IMR-90 (cell line): Measurements from ENCODE around the gene PDLIM4.

Experiments
- FOS ChIP-seq: fragments of 150-350 bp; IDR thresholded peaks from 2 replicates; pipeline ENCODE4 v1.6.1; 2016; ENCODE audit warnings: low read depth, low read length
- MAFK ChIP-seq: IDR thresholded peaks from 2 replicates; pipeline ENCODE4 v1.6.1; 2012; ENCODE audit warnings: low read depth, low read length, improper control_type of control experiment
- POLR2A ChIP-seq: IDR thresholded peaks from 2 replicates; pipeline ENCODE4 v1.6.1; 2012; ENCODE audit warnings: mild to moderate bottlenecking, low read depth, low read length
- RAD21 ChIP-seq: IDR thresholded peaks from 2 replicates; pipeline ENCODE4 v1.6.1; 2012; ENCODE audit warnings: low read length, improper control_type of control experiment
- RFX5 ChIP-seq: IDR thresholded peaks from 2 replicates; pipeline ENCODE4 v1.8.0; 2012; ENCODE audit warnings: low read depth, mild to moderate bottlenecking, low read length, moderate library complexity
- USF2 ChIP-seq: fragments of 150-350 bp; IDR thresholded peaks from 2 replicates; pipeline ENCODE4 v1.6.1; 2017; ENCODE audit warnings: mild to moderate bottlenecking, antibody characterized with exemption, low read length, low read depth
- TF ChIP-seq, protein P1 (sequence below): conservative IDR thresholded peaks from 2 replicates; pipeline ENCODE4 v1.5.1; 2012; ENCODE audit warnings: mild to moderate bottlenecking, low read depth, low read length, improper control_type of control experiment

GRCh38 chr5:132267931-132268768 is 10.7 kb downstream of the PDLIM4 start:
- TF ChIP-seq, protein P1, sequence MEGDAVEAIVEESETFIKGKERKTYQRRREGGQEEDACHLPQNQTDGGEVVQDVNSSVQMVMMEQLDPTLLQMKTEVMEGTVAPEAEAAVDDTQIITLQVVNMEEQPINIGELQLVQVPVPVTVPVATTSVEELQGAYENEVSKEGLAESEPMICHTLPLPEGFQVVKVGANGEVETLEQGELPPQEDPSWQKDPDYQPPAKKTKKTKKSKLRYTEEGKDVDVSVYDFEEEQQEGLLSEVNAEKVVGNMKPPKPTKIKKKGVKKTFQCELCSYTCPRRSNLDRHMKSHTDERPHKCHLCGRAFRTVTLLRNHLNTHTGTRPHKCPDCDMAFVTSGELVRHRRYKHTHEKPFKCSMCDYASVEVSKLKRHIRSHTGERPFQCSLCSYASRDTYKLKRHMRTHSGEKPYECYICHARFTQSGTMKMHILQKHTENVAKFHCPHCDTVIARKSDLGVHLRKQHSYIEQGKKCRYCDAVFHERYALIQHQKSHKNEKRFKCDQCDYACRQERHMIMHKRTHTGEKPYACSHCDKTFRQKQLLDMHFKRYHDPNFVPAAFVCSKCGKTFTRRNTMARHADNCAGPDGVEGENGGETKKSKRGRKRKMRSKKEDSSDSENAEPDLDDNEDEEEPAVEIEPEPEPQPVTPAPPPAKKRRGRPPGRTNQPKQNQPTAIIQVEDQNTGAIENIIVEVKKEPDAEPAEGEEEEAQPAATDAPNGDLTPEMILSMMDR: no peak
- TF ChIP-seq MAFK: no peak
- TF ChIP-seq POLR2A: no peak
- no peak for TF ChIP-seq USF2
- TF ChIP-seq RFX5: no peak
- TF ChIP-seq RAD21: no peak
- no peak for TF ChIP-seq FOS
